Measurements from ENCODE around the gene ELN.
"Not testable (repeated sequence)": the region's sequence is repeated elsewhere in the genome, so short reads cannot be mapped to it uniquely, and the experiment has no call there.

Gene ELN

DNA sequence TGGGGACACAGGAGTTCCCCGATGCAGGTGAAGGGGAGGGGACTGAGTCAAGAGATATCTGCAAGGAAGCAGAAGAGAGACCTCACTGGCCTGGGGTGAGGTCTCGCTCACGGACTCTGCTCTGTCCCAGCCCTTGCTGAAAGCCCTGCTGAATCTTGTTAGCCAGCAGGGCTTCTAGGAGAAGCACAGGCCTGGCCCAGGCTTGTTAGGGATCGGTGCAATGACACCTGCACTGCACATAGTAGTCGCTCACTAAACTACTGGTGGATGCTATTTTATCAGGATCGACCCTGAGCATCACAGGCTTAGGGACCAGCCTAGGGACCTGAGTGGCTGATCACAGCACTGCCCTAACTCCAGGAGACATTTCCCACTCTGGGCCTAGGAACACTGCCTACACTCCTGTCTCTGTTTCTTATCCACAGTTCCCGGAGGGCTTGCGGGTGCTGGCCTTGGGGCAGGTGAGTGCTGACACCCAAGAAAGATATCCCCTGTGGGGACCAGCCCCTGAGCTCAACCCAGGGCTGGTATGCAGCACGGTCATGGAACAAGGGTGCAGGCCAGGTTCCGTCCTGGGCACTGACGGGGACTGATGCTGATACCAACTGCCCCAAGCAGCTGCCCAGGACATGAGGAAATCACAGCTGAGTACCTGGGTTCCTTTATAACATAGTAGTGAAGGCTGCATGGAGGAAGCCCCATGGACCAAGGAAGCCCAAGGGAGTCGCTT, 13.0 kb downstream of the ELN start:
- Histone ChIP-seq H3K9me3 (ENCODE audit: control insufficient read depth, low read length) (no peaks in the 10 kb centered on the region), H3K27me3 (ENCODE audit: control insufficient read depth, insufficient read depth, low read length, poor library complexity, severe bottlenecking) (peaks cover 11% of the 10 kb centered on the region), H3K36me3 (ENCODE audit: control insufficient read depth, insufficient read depth, low read length) (no peaks in the 10 kb centered on the region), H3K4me3 (ENCODE audit: insufficient read depth, low read depth, low read length) (no peak overlapping the region), H3K27ac (ENCODE audit: insufficient read depth, low read depth, low read length, poor library complexity, severe bottlenecking) (no peak overlapping the region), H3K4me1 (ENCODE audit: control insufficient read depth, insufficient read depth, low read length) (peaks cover 12% of the 10 kb centered on the region)
- 90 to 92% methylated on average over 12 of the region's 12 CpGs for WGBS, 2 experiments

DNA sequence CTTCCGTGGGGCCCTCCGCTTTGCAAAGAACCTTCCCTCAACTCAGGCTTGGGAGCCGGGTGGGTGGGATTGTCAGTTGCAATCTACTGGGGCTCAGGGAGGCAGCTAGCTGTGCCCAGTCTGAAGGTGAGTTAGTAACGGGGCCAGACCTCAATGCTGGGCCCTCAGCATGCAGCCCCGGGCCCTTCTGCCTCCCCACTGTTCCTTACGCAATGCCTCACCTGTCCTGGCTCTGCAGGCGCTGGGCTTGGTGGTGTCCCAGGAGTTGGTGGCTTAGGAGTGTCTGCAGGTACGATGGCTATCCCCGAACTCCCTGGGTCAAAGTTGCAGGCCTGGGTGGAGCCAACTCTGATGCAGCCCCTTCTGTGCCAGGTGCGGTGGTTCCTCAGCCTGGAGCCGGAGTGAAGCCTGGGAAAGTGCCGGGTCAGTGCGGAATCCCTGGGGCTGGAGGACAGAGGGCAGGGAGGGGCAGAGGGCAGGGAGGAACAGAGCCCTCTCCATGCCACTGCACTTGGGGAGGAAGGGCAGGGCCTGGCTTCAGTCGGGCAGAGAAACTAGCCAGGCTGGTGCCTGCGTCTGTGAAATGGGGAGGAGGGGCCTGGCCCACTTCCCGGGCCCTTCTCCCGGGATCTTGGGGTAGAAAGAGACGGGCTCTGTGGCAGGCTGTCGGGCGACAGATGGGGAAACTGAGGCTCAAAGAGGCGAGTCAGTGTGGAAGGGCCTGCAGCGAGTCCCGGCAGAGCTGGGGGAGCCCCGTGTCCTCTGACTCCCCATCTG, 15.0 kb downstream of the ELN start:
- H3K9me3 ChIP-seq (ENCODE audit: control insufficient read depth, low read length), result no peaks in the 10 kb centered on the region
- H3K27ac ChIP-seq (ENCODE audit: insufficient read depth, low read depth, low read length, poor library complexity, severe bottlenecking), result no peak overlapping the region
- H3K4me1 ChIP-seq (ENCODE audit: control insufficient read depth, insufficient read depth, low read length), result peaks cover 12% of the 10 kb centered on the region
- H3K4me3 ChIP-seq (ENCODE audit: insufficient read depth, low read depth, low read length), result no peak overlapping the region
- WGBS, 2 experiments, result 45 to 46% methylated on average over 24 of the region's 24 CpGs
- H3K27me3 ChIP-seq (ENCODE audit: control insufficient read depth, insufficient read depth, low read length, poor library complexity, severe bottlenecking), result peaks cover 11% of the 10 kb centered on the region
- no peaks in the 10 kb centered on the region for H3K36me3 ChIP-seq (ENCODE audit: control insufficient read depth, insufficient read depth, low read length)

DNA sequence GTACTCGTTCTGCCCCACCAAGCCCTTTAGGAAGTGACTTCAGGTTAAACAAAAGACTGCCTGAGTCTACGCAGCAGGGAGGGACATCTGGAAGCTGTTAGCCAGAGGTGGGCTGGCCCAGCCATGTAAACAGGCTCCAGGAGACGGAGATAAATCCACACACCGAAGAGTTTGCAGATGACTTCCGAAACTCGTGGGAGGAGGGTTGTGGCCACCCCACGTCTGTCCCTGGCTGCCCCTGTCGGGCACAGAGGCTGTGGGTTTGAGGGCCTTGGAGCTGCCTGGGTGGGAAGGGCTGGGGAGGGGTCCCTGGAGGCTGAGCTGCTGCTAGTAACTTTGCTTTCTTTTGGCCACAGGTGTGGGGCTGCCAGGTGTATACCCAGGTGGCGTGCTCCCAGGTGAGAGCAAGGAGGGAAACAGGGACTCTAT, 15.6 kb downstream of the ELN start:
- Histone ChIP-seq H3K36me3 (ENCODE audit: control insufficient read depth, insufficient read depth, low read length) (no peaks in the 10 kb centered on the region), H3K27me3 (ENCODE audit: control insufficient read depth, insufficient read depth, low read length, poor library complexity, severe bottlenecking) (peaks cover 11% of the 10 kb centered on the region), H3K4me3 (ENCODE audit: insufficient read depth, low read depth, low read length) (no peak overlapping the region), H3K27ac (ENCODE audit: insufficient read depth, low read depth, low read length, poor library complexity, severe bottlenecking) (no peak overlapping the region), H3K9me3 (ENCODE audit: control insufficient read depth, low read length) (no peaks in the 10 kb centered on the region), H3K4me1 (ENCODE audit: control insufficient read depth, insufficient read depth, low read length) (peaks cover 12% of the 10 kb centered on the region)
- 23 to 27% methylated on average over 9 of the region's 9 CpGs for WGBS, 2 experiments

DNA sequence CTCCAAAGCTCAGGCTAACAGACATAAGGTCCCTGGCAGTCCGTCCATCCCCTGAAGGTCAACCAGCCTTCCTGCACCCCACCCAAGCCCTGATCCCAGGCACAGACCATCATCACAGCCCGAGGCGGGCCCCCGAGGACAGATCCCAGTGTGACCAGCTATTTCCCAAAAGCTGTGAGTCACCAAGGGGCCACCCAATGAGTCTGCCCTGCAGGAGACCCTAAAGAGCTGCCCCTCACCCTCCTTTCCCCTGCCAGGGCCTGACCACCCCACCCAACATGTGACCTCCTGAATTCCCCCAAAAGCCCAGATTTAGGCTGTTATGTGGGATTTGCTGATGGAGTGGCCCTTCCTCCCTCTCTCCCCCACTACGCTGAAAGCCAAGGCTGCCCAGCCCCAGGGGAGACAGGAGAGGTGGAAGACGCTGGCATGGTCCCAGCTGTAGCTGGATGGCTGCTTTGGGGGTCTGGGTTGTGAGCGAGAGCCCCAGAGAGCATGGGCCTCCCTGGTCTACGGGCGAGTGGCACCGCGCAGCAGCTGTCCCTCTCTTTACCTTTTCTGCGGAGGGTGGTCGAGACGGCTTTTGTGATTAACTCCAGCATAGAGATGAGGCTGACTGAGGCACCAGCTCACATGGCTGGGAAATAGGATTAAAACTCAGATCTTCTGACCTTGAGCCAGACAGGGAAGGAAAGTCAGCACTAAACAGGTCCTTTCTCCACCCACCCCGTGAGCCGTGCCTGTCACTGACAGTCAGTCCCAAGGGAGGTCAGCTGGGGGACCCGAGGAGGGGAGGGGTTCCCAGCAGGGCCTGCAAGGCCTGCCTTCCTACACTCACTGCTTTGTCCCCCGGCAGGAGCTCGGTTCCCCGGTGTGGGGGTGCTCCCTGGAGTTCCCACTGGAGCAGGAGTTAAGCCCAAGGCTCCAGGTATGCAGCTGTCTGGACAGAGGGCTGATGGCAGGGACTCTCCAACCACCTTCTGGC, 16.7 kb downstream of the ELN start:
- Histone ChIP-seq H3K4me1 (ENCODE audit: control insufficient read depth, insufficient read depth, low read length) (peaks cover 12% of the 10 kb centered on the region), H3K9me3 (ENCODE audit: control insufficient read depth, low read length) (no peaks in the 10 kb centered on the region), H3K27ac (ENCODE audit: insufficient read depth, low read depth, low read length, poor library complexity, severe bottlenecking) (no peak overlapping the region), H3K4me3 (ENCODE audit: insufficient read depth, low read depth, low read length) (no peak overlapping the region), H3K27me3 (ENCODE audit: control insufficient read depth, insufficient read depth, low read length, poor library complexity, severe bottlenecking) (peaks cover 11% of the 10 kb centered on the region), H3K36me3 (ENCODE audit: control insufficient read depth, insufficient read depth, low read length) (no peaks in the 10 kb centered on the region)
- 78 to 81% methylated on average over 19 to 20 of the region's 20 CpGs for WGBS, 2 experiments

DNA sequence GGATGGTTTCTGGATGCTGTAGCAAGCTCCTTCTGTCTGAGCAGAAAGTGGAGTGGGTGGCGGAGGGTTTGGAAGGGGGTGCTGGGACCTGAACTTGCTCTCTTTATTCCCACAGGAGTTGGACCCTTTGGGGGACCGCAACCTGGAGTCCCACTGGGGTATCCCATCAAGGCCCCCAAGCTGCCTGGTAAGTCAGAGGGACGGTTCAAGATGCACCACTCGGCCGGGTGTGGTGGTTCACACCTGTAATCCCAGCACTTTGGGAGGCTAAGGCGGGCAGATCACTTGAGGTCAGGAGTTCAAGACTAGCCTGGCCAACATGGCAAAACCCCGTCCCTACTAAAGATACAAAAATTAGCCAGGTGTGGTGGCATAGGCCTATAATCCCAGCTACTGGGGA, 18.6 kb downstream of the ELN start:
- H3K4me1 ChIP-seq (ENCODE audit: control insufficient read depth, insufficient read depth, low read length), result peaks cover 12% of the 10 kb centered on the region
- 90% methylated on average over 7 of the region's 7 CpGs for WGBS, 2 experiments
- H3K9me3 ChIP-seq (ENCODE audit: control insufficient read depth, low read length); H3K27ac ChIP-seq (ENCODE audit: insufficient read depth, low read depth, low read length, poor library complexity, severe bottlenecking); H3K4me3 ChIP-seq (ENCODE audit: insufficient read depth, low read depth, low read length); H3K36me3 ChIP-seq (ENCODE audit: control insufficient read depth, insufficient read depth, low read length): not testable (repeated sequence)
- H3K27me3 ChIP-seq (ENCODE audit: control insufficient read depth, insufficient read depth, low read length, poor library complexity, severe bottlenecking), result peaks cover 11% of the 10 kb centered on the region

DNA sequence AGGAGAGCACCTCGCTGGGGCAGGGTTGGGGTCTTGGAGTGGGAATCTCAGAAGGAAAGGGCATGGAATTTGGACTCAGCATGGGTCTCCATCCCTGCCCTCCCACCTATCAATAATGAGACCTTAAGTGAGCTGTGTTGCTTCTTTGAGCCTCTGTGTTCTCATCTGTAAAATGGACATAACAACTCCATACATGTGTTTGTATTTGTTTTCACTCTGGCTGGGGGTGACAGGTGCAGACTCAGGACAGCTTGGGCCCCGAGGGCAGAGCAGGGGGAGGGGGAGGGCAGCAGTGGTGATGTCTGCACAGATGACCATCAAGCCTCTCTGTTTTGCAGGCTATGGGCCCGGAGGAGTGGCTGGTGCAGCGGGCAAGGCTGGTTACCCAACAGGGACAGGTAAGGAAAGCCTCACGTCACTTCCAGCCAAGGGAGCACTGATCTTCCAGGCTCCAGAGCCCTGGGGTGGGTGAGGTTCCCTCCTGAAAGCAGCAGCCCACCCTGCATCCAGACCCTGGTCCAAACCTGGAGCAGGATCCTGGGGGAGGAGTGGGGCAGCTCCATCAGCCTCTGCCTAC, 19.9 kb downstream of the ELN start:
- no peaks in the 10 kb centered on the region for H3K36me3 ChIP-seq (ENCODE audit: control insufficient read depth, insufficient read depth, low read length)
- H3K4me3 ChIP-seq (ENCODE audit: insufficient read depth, low read depth, low read length), result no peak overlapping the region
- H3K9me3 ChIP-seq (ENCODE audit: control insufficient read depth, low read length), result no peaks in the 10 kb centered on the region
- H3K27ac ChIP-seq (ENCODE audit: insufficient read depth, low read depth, low read length, poor library complexity, severe bottlenecking), result no peak overlapping the region
- WGBS, 2 experiments, result 85 to 89% methylated on average over 5 of the region's 5 CpGs
- peaks cover 5% of the 10 kb centered on the region for H3K27me3 ChIP-seq (ENCODE audit: control insufficient read depth, insufficient read depth, low read length, poor library complexity, severe bottlenecking)
- peaks cover 10% of the 10 kb centered on the region for H3K4me1 ChIP-seq (ENCODE audit: control insufficient read depth, insufficient read depth, low read length)

DNA sequence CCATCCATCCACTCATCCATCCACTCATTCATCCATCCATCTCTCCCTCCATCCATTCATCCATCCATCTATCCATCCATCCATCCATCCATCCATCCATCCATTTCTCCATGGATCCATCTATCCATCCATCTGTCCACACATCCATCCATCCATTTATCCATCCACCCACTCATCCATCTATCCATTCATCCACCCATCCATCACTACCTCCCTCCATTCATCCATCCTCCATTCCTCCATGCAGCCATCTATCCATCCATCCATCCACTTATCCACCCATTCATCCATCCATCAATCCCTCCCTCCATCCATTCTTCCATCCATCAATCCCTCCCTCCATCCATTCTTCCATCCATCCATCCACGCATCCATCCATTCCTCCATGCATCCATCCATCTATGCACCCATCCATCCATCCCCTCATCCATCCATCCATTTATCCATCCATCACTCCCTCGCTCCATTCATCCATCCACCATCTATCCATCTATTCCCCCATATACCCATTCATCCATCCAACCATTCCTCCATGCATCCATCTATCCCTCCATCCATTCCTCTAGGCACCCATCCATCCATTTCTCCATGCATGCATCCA, 21.1 kb downstream of the ELN start:
- no peaks in the 10 kb centered on the region for H3K4me1 ChIP-seq (ENCODE audit: control insufficient read depth, insufficient read depth, low read length)
- H3K36me3 ChIP-seq (ENCODE audit: control insufficient read depth, insufficient read depth, low read length), result no peaks in the 10 kb centered on the region
- no peaks in the 10 kb centered on the region for H3K27me3 ChIP-seq (ENCODE audit: control insufficient read depth, insufficient read depth, low read length, poor library complexity, severe bottlenecking)
- no peak overlapping the region for H3K27ac ChIP-seq (ENCODE audit: insufficient read depth, low read depth, low read length, poor library complexity, severe bottlenecking)
- H3K9me3 ChIP-seq (ENCODE audit: control insufficient read depth, low read length), result no peaks in the 10 kb centered on the region
- WGBS, 2 experiments, result 89% methylated on average over 2 of the region's 2 CpGs
- no peak overlapping the region for H3K4me3 ChIP-seq (ENCODE audit: insufficient read depth, low read depth, low read length)

DNA sequence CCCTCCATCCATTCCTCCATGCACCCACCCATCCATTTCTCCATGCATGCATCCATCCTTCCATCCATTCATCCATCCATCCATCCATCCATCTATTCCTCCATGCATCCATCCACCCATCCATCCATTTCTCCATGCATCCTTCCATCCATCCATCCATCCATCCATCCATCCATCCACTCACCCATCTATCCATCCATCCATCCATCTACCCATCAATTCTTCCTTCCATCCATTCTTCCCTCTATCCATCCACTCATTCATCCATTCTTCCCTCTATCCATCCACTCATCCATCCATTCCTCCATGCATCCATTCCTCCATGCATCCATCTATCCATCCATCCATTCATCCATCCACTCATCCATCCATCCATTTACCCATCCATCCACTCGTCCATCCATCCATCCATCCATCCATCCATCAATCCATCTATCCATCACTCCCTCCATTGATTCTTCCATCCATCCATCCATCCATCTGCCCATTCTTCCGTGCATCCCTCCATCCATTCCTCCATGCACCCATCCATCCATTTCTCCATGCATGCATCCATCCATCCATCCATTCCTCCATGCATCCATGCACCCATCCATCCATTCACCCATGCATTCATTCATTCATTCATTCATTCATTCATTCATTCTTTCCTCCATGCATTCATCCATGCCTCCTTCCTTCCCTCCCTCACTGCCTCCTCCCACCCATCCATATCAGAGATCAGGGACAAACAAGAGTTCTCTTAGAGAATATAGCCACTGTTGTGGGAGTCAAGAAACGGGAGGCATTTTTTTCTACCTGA, 22.2 kb downstream of the ELN start:
- Histone ChIP-seq H3K4me1 (ENCODE audit: control insufficient read depth, insufficient read depth, low read length) (no peaks in the 10 kb centered on the region), H3K27me3 (ENCODE audit: control insufficient read depth, insufficient read depth, low read length, poor library complexity, severe bottlenecking) (no peaks in the 10 kb centered on the region), H3K9me3 (ENCODE audit: control insufficient read depth, low read length) (no peaks in the 10 kb centered on the region), H3K36me3 (ENCODE audit: control insufficient read depth, insufficient read depth, low read length) (no peaks in the 10 kb centered on the region), H3K4me3 (ENCODE audit: insufficient read depth, low read depth, low read length) (no peak overlapping the region), H3K27ac (ENCODE audit: insufficient read depth, low read depth, low read length, poor library complexity, severe bottlenecking) (no peak overlapping the region)
- 84 to 87% methylated on average over 3 of the region's 3 CpGs for WGBS, 2 experiments

DNA sequence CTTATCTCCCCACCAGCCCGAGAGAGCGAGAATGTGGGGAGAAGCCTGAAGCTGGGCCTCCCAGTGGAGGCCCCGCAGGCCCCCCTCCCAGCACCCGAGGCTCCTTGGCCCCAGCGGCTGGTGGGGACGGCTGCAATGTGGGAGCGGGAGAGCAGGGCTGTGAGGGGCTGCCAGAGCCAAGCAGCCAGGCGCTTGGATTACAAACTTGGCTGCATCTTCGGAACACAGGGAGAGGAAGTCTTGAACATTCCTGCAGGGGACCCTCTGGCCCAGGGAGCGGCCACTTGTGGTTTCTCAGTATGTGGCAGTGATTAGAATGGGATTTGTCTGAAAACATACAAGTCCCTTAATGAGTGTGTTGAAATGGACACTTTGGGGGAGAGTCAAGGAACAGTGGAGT, 23.2 kb downstream of the ELN start:
- H3K9me3 ChIP-seq (ENCODE audit: control insufficient read depth, low read length), result no peaks in the 10 kb centered on the region
- no peaks in the 10 kb centered on the region for H3K4me1 ChIP-seq (ENCODE audit: control insufficient read depth, insufficient read depth, low read length)
- H3K4me3 ChIP-seq (ENCODE audit: insufficient read depth, low read depth, low read length), result no peak overlapping the region
- H3K27me3 ChIP-seq (ENCODE audit: control insufficient read depth, insufficient read depth, low read length, poor library complexity, severe bottlenecking), result no peaks in the 10 kb centered on the region
- WGBS, 2 experiments, result 85 to 87% methylated on average over 10 of the region's 10 CpGs
- no peaks in the 10 kb centered on the region for H3K36me3 ChIP-seq (ENCODE audit: control insufficient read depth, insufficient read depth, low read length)
- no peak overlapping the region for H3K27ac ChIP-seq (ENCODE audit: insufficient read depth, low read depth, low read length, poor library complexity, severe bottlenecking)

Data from ectodermal cell (in vitro differentiated cells).